GM19035 (cell line): ENCODE data around the gene FASTKD1.
A peak's percentile ranks its signal among the peaks of the same experiment; 100 is the strongest.
"Not testable (repeated sequence)": the region's sequence is repeated elsewhere in the genome, so short reads cannot be mapped to it uniquely, and the experiment has no call there.

Experiments used
- ATAC-seq: cut with Tn5 transposase; IDR thresholded peaks from one replicate; pipeline ENCODE4 v1.9.1; 2021; ENCODE audit not compliant: unreplicated experiment

The FASTKD1 gene, protein sequence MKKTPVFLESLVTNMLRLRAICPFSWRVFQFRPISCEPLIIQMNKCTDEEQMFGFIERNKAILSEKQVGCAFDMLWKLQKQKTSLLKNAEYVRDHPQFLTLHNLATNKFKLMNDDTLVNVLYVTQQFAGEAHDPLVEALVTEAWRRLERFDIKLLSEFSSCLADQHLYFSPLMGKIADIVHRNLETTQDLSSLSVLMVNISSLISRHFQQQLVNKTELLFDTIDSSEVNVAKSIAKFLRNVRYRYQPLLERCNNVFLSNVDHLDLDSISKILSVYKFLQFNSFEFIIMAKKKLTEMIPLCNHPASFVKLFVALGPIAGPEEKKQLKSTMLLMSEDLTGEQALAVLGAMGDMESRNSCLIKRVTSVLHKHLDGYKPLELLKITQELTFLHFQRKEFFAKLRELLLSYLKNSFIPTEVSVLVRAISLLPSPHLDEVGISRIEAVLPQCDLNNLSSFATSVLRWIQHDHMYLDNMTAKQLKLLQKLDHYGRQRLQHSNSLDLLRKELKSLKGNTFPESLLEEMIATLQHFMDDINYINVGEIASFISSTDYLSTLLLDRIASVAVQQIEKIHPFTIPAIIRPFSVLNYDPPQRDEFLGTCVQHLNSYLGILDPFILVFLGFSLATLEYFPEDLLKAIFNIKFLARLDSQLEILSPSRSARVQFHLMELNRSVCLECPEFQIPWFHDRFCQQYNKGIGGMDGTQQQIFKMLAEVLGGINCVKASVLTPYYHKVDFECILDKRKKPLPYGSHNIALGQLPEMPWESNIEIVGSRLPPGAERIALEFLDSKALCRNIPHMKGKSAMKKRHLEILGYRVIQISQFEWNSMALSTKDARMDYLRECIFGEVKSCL

DNA sequence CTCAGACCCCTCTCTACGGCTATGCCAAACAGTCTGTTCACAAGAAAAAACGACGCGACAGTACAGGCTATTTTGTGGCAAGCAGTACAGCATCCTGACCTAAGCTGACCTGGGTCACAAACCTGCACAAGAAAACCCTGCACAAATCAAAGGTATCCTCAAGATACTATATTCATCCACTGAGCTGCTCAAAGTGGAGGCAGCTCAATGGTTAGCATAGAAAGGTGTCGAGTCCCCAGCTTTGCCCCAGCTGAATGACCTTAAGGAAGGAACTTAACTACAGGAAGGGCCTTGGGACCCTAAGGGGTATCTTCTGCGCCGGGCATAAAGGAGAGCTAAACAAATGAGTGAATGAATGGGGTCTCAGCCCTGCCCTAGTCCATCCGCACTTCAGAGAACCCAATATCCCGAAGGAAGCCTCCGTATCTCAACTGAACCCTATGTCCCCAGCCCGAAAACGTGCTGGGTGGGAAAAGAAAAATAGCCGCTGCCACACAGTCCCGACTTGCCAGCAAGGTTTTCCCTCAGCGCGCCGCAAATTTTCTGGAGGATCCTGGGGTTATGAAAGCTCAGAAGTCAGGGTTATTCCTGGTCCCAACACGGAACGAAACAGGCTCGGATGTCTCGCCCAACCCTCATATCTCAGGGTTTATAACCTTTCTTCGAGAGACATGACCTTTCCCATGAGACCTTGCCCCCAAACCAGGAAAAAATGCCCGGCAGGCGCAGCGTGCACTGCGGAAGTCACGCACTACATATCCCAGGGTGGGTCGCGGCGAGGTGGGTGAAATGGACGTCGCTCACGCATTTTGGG is at the start of gene FASTKD1:
Gene FASTKD1 (minus strand): TSS at position 706 of the 814 bp plus-strand sequence. CDS start 1,836 bp downstream, outside the sequence.
- ATAC-seq: peak; percentile 97

DNA sequence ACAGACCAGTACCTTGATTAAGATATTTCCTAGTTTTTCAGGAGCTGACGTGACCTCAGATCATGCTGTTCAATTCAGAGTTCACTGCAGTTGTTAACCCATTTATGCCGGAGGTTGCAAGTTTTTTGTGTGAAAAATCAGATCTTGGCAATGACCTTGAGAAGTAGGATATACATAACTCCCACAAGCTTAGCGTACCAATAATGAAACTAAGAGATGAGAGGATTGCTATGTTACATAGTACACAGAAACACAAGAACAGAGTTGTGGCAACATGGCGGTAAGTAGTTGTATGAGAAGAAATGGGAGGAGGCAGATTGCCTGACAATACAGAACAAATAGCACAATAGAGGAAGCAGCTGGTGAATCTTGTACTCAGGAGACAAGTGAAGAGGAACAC is 49.6 kb upstream of the FASTKD1 start:
- ATAC-seq: no peak

DNA sequence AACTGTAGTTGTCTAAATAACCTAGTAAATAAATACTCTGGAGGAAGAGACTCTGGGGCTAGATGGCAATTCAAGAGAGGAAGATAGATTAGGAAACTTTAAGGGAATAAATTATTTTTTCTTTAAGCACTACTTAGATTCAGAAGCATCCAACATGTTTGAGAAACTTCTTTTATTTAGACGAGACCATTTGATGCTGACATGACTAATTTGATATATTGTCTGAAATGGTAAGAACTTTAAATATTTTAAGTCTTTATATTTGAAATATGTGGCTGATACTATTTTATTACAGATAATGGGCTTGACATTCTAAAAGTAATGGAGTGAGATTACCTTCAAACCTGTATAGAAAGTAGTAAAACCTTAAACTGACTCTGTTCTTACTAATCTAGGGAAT is 46.8 kb upstream of the FASTKD1 start:
- no peak for ATAC-seq

DNA sequence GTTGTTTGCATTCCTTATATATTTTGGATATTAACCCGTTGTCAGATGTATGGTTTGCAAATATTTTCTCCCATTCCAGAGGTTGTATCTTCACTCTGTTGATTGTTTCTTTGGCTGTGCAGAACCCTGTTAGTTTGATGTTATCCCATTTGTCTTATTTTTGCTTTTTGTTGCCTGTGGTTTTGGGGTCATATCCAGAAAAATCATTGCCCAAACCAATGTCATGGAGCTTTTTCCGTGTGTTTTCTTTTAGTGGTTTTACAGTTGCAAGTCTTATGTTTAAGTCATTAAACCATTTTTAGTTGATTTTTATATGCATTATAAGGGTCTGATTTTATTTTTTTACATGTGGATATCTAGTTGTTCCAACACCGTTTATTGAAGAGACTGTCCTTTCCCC is 46.3 kb upstream of the FASTKD1 start:
- no peak for ATAC-seq

DNA sequence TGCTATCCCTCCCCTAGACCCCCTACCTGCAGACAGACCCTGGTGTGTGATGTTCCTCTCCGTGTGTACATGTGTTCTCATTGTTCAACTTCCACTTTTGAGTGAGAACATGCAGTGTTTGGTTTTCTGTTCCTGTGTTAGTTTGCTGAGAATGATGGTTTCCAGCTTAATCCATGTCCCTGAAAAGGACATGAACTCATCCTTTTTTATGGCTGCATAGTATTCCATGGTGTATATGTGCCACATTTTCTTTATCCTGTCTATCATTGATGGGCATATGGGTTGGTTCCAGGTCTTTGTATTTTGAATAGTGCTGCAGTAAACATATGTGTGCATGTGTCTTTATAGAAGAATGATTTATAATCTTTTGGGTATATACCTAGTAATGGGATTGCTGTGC is 42.3 kb upstream of the FASTKD1 start:
- ATAC-seq: not testable (repeated sequence)

DNA sequence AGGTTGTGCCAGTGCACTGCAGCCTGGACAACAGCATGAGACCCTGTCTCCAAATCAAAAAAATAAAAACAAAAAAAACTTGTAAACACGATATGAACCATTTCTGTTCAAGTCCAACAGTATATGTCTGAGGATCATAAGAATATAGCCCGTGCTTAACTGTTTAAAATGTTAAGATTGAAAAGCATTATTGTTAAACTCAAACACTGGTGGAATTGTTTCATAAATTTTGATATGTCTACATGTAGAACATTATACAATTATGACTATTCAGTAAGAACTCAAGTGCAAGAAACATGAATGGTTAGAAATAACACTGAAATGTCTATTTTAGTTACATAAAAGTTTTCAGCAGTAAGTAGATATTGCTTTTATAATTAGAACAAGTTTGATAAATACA is 40.2 kb upstream of the FASTKD1 start:
- ATAC-seq: no peak

DNA sequence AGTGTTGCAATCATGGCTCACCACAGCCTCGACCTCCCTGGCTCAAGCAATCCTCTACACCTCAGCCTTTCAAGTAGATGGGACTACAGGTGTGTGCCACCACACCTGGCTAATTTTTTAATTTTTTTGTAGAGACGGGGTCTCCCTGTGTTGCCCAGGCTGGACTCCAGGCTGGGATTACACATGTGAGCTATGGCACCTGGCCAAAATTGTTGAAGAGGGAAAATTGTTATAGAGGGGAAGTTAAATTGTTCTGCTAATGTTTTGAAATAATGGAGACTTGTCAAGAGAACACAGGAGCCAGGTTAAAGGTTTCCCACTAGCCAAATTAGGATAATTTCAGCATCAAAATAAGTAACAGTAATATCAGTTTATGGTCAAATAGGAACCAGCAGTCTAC is 35.6 kb upstream of the FASTKD1 start:
- no peak for ATAC-seq

DNA sequence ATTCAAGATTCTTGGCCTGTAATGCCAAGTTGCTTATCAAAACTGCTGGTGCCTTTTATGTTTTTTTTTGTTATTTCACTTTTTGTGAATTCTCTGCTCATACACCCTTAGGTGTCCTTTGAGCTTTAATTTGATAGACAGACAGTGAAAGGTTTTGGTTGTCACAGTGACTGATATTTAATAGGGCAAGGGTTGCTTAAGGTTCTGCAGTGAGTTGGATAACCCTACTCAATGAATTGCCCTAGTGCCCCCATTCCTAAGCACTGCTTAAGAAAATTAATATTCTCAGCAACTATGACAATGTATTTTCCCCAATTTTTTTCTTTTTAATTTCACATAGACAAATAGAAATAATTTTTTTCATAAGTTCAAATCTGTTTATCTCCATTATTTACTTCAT is 25.9 kb upstream of the FASTKD1 start:
- ATAC-seq: no peak

DNA sequence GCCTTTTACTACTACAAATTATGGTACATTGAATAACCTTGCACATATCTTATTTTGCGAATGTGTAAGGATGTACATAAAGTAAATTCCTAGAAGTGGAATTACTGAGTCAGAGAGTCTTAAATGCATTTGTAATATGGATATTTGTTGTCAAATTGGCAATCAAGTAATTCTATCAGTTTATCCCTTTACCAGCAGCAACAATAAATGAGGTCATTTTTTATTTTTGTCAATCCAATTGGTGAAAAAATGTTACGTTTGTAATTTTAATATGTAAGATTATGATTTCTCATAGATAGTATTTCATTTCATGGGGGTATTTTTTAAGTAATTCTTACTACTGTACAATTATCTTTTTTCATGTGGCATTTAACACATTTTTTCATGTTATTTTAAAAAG is 25.3 kb upstream of the FASTKD1 start:
- no peak for ATAC-seq

DNA sequence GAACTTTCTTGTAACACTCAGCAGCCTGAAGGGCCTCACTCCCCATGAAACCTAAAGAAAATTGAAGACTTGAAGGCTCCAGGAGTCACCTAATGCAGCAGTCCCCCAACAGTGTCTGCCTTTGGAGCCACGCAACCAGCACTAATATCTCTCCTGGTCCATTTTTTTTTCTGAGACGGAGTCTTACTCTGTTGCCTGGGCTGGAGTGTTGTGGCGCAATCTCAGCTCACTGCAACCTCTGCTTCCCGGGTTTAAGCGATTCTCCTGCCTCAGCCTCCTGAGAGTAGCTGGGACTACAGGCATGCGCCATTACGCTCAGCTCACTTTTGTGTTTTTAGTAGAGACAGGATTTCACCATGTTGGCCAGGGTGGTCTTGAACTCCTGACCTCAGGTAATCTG is 22.9 kb upstream of the FASTKD1 start:
- not testable (repeated sequence) for ATAC-seq

DNA sequence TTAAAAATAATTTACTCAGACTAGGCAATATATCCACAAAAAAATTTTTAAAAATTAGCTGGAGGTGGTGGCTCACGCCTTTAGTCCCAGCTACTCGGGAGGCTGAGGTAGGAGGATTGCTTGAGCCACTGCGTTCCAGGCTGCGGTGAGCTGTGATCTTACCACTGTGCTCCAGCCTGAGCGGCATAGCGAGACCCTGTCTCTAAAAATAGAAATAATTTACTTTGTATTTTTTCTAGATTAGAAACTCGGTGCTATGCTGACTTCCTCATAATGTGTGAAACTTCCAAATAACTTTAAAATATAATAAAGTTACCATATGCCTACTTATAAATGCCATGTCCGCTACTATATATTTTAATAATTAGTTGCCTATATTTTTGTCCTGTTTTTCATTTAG is 17.1 kb upstream of the FASTKD1 start:
- ATAC-seq: no peak

DNA sequence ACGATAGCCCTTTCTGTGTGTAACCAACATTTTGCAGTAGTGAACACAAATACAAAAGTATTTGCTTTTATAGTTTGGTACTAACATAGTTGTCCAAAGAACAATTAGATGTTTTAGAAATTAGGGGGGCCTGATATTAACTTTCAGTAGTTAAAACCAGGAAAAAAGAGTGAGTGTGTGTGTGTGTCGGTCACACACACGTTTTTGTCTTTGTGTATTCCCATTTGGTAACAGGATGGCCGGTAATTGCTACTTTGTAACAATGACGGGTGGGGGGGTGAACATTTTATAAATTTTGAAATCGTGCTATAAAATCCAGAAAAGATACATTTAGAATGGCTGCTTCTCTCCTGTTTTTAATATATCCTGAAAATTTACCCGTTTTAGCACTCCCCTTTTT is 12.0 kb upstream of the FASTKD1 start:
- no peak for ATAC-seq

DNA sequence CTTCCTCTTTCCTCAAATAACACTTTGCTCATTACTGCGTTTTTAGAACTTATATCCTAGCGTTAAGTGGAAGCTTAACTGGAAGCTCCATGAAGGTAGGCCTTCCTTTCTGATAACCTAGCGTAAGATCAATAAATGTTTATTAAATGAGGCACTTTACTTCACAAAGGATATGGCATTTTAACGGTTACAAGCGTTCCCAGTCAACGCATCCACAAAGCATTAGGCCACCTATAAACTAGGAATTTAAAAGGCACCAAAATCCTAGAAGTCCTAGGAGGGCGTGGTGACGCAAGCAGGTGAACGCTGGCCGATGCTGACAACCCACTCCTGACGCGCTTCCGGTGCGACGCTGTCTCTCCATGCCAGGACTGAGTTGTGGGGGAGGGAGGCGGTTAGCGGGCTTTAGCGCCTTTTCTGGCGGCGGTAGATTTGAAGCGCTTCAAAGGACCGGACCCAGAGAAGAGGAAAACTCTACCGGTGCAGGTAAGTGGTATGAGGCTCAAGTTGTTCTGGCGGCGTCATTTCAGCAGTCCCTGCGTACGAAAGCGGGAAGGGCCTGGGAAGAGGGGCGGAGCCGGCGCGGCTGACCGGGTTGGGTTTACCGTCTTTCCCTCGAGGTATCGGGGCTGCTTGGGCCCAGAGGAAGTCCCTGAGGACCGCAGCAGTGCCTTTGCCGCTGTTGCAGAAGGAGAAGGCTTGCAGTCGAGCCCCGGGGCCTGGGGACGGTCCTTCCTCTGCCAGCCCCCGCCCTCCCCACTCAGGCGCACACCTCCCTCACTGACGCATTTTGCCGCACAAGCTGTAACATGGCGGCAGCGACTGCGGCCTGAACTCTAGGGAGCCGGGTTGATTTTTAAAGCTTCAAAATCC is 10.6 kb upstream of the FASTKD1 start, which contains the start of gene PPIG:
Gene PPIG (plus strand): TSS at position 347 of the 873 bp plus-strand sequence. CDS start 19,691 bp downstream, outside the sequence.
- peak; percentile 90 for ATAC-seq

DNA sequence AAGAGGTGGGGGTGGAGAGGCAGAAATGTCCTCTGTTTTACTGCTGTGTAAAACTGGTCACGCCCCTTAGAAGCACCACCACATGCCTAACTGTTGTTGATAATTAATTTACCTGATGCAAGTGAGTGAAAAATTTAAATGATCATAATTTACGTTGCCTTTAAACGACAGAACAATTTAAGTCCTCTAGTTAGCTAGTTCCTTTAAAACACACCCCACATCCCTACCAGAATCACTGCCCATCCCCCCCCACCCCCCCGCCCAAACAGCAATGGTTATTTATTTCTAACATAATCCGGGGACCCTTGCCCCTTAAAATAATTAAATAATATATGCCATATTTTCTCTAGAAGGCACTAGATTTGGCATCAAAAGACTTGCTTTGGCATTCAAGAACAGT is 9.9 kb upstream of the FASTKD1 start:
- no peak for ATAC-seq

DNA sequence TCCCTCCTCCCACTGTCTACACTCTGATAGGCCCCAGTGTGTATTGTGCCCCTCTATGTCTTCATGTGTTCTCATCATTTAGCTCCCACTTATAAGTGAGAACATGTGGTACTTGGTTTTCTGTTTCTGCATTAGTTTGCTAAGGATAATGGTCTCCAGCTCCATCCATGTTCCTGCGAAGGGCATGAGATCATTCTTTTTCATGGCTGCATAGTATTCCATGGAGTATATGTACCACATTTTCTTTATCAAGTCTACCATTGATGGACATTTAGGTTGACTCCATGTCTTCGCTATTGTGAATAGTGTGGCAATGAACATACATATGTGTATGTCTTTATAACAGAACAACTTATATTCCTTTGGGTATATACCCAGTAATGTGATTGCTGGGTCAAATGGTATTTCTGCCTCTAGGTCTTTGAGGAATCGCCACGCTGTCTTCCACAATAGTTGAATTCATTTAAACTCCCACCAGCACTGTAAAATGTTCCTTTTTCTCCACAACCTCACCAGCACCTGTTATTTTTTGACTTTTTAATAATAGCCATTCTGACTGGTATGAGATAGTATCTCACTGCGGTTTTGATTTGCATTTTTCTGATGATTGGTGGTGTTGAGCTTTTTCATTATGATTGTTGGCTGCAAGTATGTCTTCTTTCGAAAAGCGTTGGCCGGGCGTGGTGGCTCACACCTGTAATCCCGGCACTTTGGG is 9.0 kb upstream of the FASTKD1 start:
- not testable (repeated sequence) for ATAC-seq

DNA sequence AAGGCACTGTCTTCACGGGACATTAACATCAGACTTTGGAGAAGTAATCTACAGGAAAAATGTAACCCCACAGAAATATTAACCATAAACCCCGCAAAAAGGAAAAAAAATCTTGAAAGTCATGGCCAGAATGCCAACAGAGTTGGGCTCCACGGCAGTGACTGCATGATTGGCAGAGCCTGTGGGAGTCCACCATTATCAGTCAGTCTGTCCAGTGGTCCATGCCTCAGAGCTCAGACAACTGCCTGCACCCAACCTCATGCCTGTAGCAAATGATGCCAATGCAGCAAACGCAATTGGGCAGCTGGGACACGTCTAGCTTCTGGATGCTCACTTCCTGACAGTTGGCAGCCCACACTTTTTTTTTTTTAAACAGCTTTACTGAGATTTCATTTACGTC is 5.4 kb upstream of the FASTKD1 start:
- no peak for ATAC-seq

DNA sequence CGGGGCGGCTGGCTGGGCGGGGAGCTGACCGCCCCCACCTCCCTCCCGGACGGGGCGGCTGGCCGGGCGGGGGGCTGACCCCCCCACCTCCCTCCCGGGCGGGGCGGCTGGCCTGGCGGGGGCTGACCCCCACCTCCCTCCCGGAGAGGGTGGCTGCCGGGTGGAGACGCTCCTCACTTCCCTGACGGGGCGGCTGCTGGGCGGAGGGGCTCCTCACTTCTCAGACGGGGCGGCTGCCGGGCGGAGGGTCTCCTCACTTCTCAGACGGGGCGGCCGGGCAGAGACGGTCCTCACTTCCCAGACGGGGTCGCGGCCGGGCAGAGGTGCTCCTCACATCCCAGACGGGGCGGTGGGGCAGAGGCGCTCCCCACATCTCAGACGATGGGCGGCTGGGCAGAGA is 1.6 kb upstream of the FASTKD1 start:
- ATAC-seq: not testable (repeated sequence)

DNA sequence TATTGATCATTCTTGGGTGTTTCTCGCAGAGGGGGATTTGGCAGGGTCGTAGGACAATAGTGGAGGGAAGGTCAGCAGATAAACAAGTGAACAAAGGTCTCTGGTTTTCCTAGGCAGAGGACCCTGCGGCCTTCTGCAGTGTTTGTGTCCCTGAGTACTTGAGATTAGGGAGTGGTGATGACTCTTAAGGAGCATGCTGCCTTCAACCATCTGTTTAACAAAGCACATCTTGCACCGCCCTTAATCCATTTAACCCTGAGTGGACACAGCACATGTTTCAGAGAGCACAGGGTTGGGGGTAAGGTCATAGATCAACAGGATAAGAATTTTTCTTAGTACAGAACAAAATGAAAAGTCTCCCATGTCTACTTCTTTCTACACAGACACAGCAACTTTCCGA is 874 bp upstream of the FASTKD1 start:
- ATAC-seq: not testable (repeated sequence)

DNA sequence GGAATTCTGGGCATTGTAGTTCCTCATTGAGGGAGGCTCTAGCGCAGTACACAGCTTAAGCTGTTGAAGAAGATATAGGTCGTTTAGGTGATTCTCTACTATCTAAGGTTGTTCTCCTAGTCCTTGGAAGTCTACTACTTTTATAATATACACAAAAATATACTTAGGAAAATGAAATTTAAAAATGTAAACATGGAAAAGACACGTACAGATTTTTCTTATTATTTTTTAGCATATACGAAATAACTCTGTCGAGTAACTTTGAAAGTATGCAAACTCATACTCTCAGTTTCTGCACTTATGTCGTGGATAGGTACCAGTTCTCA is 272 bp upstream of the FASTKD1 start:
- ATAC-seq: no peak

DNA sequence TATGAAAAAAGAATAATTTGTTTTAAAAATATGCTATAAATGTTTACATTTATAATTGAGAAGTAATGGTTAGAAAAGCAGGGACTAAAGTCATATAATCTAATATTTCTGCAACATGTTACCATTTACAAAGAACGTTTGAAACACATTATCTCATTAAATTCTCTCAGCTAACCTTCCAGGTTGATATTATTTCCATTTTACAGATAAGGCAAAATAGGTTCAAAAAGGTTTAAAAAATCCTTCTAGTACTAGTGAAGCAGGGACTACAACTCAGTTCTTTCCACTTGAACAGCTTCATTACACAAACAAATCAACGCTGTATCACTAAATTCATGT is 875 bp downstream of the FASTKD1 start:
- no peak for ATAC-seq
